GM23338 (cell line): ENCODE results near the gene COL6A1. TPM values are rescaled to one million over a fixed set of nuclear protein-coding genes. Genes with fewer than 3 reads are reported as not detected.

Experiments used
- ATAC-seq: fragments of 200-7000 bp; cut with Tn5 transposase; 3 replicates; pipeline ENCODE4 v1.9.1; 2020
- DNase-seq: peaks from one replicate; pipeline ENCODE4 v3.0.0-alpha.2; 2015; ENCODE audit warnings: low spot score
- H2AFZ ChIP-seq: fragments of 200-600 bp; sonication (generic); 2 replicates; pipeline ENCODE4 v1.8.0; 2016; ENCODE audit warnings: antibody characterized with exemption, mild to moderate bottlenecking, moderate library complexity
- H3F3A ChIP-seq: fragments of 200-600 bp; sonication (generic); replicated peaks from 2 replicates; pipeline ENCODE4 v1.8.0; 2017; ENCODE audit warnings: antibody characterized with exemption, mixed run types, low read depth
- H3K27ac ChIP-seq: fragments of 200-600 bp; sonication (generic); 2 replicates; pipeline ENCODE4 v1.6.1; 2016; ENCODE audit warnings: low read depth
- H3K27me3 ChIP-seq: fragments of 200-600 bp; sonication (generic); 2 replicates; pipeline ENCODE4 v1.8.0; 2016; ENCODE audit warnings: mild to moderate bottlenecking, mixed run types, moderate library complexity; ENCODE audit not compliant: insufficient read depth
- H3K36me3 ChIP-seq: fragments of 200-600 bp; sonication (generic); 2 replicates; pipeline ENCODE4 v1.8.0; 2016; ENCODE audit warnings: mild to moderate bottlenecking; ENCODE audit not compliant: insufficient read depth
- H3K4me1 ChIP-seq: fragments of 200-600 bp; sonication (generic); 2 replicates; pipeline ENCODE4 v1.8.0; 2016; ENCODE audit warnings: mild to moderate bottlenecking, moderate library complexity; ENCODE audit not compliant: insufficient read depth
- H3K4me2 ChIP-seq: fragments of 200-600 bp; sonication (generic); 2 replicates; pipeline ENCODE4 v1.7.1; 2017; ENCODE audit warnings: mixed run types
- H3K4me3 ChIP-seq: fragments of 200-600 bp; sonication (generic); 2 replicates; pipeline ENCODE4 v1.6.1; 2016; ENCODE audit warnings: mixed run types
- H3K79me2 ChIP-seq: fragments of 200-600 bp; sonication (generic); replicated peaks from 2 replicates; pipeline ENCODE4 v1.8.0; 2017; ENCODE audit warnings: mild to moderate bottlenecking; ENCODE audit not compliant: insufficient read depth
- H3K9me2 ChIP-seq: fragments of 200-600 bp; sonication (generic); 2 replicates; pipeline ENCODE4 v1.8.0; 2017; ENCODE audit not compliant: insufficient read depth
- H4K20me1 ChIP-seq: fragments of 200-600 bp; sonication (generic); replicated peaks from 2 replicates; pipeline ENCODE4 v1.8.0; 2017; ENCODE audit warnings: mild to moderate bottlenecking; ENCODE audit not compliant: insufficient read depth
- H3K27ac Mint-ChIP-seq: 2 replicates; pipeline ENCODE4 v1.8.0; 2020; ENCODE audit warnings: inconsistent platforms, mild to moderate bottlenecking, moderate library complexity, mixed read lengths
- H3K27me3 Mint-ChIP-seq: 3 replicates; pipeline ENCODE4 v1.8.0; 2022; ENCODE audit warnings: low read depth, mild to moderate bottlenecking, moderate library complexity, mixed read lengths, inconsistent platforms; ENCODE audit not compliant: insufficient read depth, poor library complexity
- H3K36me3 Mint-ChIP-seq: 3 replicates; pipeline ENCODE4 v1.8.0; 2021; ENCODE audit warnings: low read depth, mild to moderate bottlenecking, inconsistent platforms, moderate library complexity, mixed read lengths
- H3K4me1 Mint-ChIP-seq: 3 replicates; pipeline ENCODE4 v1.8.0; 2020; ENCODE audit warnings: mild to moderate bottlenecking, inconsistent platforms, mixed read lengths
- H3K4me3 Mint-ChIP-seq: 3 replicates; pipeline ENCODE4 v1.8.0; 2021; ENCODE audit warnings: moderate library complexity, mild to moderate bottlenecking, inconsistent platforms, mixed read lengths
- H3K9me3 Mint-ChIP-seq: 3 replicates; pipeline ENCODE4 v1.8.0; 2020; ENCODE audit warnings: moderate library complexity, mild to moderate bottlenecking, inconsistent platforms, mixed read lengths
- CREB1 ChIP-seq: fragments of 250-450 bp; sonication (Bioruptor Pico); IDR thresholded peaks from 2 replicates; pipeline ENCODE4 v1.5.0; 2020; ENCODE audit warnings: low read depth, mild to moderate bottlenecking, moderate library complexity
- EZH2 ChIP-seq: fragments of 200-600 bp; sonication (generic); IDR thresholded peaks from one replicate; pipeline ENCODE4 v1.8.0; 2017; ENCODE audit warnings: antibody characterized with exemption, mild to moderate bottlenecking, low read depth; ENCODE audit not compliant: unreplicated experiment
- EZH2phosphoT487 ChIP-seq: fragments of 200-600 bp; sonication (generic); IDR thresholded peaks from one replicate; pipeline ENCODE4 v1.8.1; 2018; ENCODE audit warnings: antibody characterized with exemption; ENCODE audit not compliant: unreplicated experiment
- JUNB ChIP-seq: IDR thresholded peaks from one replicate; pipeline ENCODE4 v1.6.1; 2016; ENCODE audit warnings: antibody characterized with exemption; ENCODE audit not compliant: unreplicated experiment
- POLR2AphosphoS5 ChIP-seq: IDR thresholded peaks from 2 replicates; pipeline ENCODE4 v1.6.1; 2016; ENCODE audit warnings: antibody characterized with exemption, low read depth
- STAT1 ChIP-seq: IDR thresholded peaks from one replicate; pipeline ENCODE4 v1.6.1; 2016; ENCODE audit warnings: antibody characterized with exemption; ENCODE audit not compliant: unreplicated experiment
- ZNF114 ChIP-seq: fragments of 250-450 bp; sonication (Bioruptor Pico); IDR thresholded peaks from 2 replicates; pipeline ENCODE4 v1.5.0; 2020; ENCODE audit warnings: mild to moderate bottlenecking, moderate library complexity
- ZNF331 ChIP-seq: fragments of 250-450 bp; sonication (Bioruptor Pico); IDR thresholded peaks from 2 replicates; pipeline ENCODE4 v1.5.0; 2020; ENCODE audit warnings: low read depth, mild to moderate bottlenecking, moderate library complexity
- polyA plus RNA-seq: library from polyadenylated mRNA; unstranded; fragments of >200 nt; fragmentation: Nextera tagmentation; extraction: Ambion mirVana; gene quantifications from 2 replicates; pipeline ENCODE4 v1.2.1, GENCODE V29; 2016
- total RNA-seq: library from RNA; depleted of rRNA; stranded (reverse); fragments of >200 nt; shearing (Covaris generic); gene quantifications from 2 replicates; pipeline ENCODE4 v1.2.3, GENCODE V29; 2014
- TF ChIP-seq, protein P1 (sequence below): IDR thresholded peaks from one replicate; pipeline ENCODE4 v1.6.1; 2018; ENCODE audit warnings: antibody characterized with exemption; ENCODE audit not compliant: unreplicated experiment
- TF ChIP-seq, protein P2 (sequence below): IDR thresholded peaks from 2 replicates; pipeline ENCODE4 v1.6.1; 2016; ENCODE audit warnings: antibody characterized with exemption
- TF ChIP-seq, protein P3 (sequence below), 2 experiments: fragments of 200-600 bp in 1 of 2; sonication (generic) in 1 of 2; conservative IDR thresholded peaks; 2 replicates each; pipeline versions ENCODE4 v1.5.1 to v1.6.1; 2016 to 2017; ENCODE audit warnings: antibody characterized with exemption in 2 of 2, low read depth in 2 of 2, mild to moderate bottlenecking in 2 of 2, moderate library complexity in 1 of 2

The COL6A1 gene
- total and polyA plus RNA-seq, 2 experiments from 2014 or later = 76.0 to 180 TPM

DNA sequence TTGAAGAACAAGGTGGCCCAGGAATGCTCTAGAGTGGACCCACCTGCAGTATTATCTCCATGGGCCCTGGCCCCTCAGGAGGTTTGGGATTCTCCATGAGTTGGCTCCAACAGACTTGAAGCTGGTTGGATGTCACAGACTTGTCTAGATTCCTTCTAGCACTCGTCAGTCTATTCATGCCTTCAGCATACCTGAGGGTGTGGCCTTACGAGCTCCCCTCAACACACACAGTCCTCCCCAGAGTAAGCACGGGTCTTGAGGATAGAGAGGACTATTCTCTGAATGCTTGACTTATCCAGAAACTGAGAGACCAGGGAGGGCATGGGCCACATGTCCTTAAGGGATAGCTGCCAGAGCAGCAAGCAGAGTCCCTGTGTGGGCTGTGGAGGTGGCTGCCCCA lies 45.9 kb upstream of the COL6A1 start (continued):
- TF ChIP-seq, protein P1, sequence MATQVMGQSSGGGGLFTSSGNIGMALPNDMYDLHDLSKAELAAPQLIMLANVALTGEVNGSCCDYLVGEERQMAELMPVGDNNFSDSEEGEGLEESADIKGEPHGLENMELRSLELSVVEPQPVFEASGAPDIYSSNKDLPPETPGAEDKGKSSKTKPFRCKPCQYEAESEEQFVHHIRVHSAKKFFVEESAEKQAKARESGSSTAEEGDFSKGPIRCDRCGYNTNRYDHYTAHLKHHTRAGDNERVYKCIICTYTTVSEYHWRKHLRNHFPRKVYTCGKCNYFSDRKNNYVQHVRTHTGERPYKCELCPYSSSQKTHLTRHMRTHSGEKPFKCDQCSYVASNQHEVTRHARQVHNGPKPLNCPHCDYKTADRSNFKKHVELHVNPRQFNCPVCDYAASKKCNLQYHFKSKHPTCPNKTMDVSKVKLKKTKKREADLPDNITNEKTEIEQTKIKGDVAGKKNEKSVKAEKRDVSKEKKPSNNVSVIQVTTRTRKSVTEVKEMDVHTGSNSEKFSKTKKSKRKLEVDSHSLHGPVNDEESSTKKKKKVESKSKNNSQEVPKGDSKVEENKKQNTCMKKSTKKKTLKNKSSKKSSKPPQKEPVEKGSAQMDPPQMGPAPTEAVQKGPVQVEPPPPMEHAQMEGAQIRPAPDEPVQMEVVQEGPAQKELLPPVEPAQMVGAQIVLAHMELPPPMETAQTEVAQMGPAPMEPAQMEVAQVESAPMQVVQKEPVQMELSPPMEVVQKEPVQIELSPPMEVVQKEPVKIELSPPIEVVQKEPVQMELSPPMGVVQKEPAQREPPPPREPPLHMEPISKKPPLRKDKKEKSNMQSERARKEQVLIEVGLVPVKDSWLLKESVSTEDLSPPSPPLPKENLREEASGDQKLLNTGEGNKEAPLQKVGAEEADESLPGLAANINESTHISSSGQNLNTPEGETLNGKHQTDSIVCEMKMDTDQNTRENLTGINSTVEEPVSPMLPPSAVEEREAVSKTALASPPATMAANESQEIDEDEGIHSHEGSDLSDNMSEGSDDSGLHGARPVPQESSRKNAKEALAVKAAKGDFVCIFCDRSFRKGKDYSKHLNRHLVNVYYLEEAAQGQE = no peak
- TF ChIP-seq CREB1 (CRISPR knock-in tag) = no peak

DNA sequence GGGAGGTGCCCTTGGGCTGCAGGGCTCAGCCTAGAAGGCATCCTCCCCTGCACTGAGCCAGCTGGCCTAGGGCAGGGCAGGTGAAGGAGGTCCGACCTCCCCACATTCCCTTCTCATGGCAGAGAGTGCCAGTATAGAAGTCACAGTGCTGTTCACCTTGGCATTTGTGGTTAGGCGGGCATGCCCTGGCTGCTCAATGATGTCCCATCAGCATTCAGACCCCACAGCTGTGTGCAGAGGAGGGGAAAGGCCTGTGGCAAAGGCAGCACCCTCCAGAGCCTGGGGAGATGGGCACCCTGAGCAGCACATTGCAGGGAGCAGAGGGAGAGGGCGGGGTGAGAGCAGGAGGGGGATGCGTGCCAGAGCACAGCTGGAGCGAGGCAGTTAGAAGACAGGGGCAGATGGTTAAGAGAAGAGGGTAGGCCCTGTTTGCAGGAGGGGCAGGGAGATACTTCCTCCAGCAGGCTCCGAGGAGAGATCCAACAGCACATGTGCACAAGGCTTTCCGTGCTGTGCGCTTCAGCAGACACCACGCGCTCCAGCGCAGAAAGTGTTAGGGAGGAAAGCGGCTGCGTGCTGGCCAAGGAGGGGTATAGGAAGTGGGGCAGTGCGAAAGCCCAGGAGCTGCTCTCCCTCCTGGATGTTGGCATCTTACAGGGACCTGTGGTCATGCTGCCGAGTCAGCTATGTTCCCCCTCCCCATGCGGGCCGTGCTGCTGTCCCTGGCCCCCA lies 43.7 kb upstream of the COL6A1 start:
- Histone ChIP-seq H3K27me3 (no peaks in the 10 kb centered on the region), H3F3A (no peaks in the 10 kb centered on the region), H3K79me2 (no peaks in the 10 kb centered on the region), H3K4me3 (no peak overlapping the region), H3K9me2 (no peaks in the 10 kb centered on the region), H3K4me2 (no peak overlapping the region), H3K4me1 (no peaks in the 10 kb centered on the region), H4K20me1 (no peaks in the 10 kb centered on the region), H3K36me3 (no peaks in the 10 kb centered on the region), H3K27ac (no peak overlapping the region), H2AFZ (no peak overlapping the region)
- Mint-ChIP-seq H3K36me3 (peaks cover 10% of the 10 kb centered on the region; the same call in 2 of the 3 replicates), H3K27me3 (peaks cover 11% of the 10 kb centered on the region), H3K9me3 (peaks cover 34% of the 10 kb centered on the region), H3K27ac (no peak overlapping the region), H3K4me3 (no peak overlapping the region), H3K4me1 (no peaks in the 10 kb centered on the region; the same call in 2 of the 3 replicates)
- ATAC-seq = no peak
- DNase-seq = no peak
- no peak for TF ChIP-seq EZH2
- TF ChIP-seq, protein P2, sequence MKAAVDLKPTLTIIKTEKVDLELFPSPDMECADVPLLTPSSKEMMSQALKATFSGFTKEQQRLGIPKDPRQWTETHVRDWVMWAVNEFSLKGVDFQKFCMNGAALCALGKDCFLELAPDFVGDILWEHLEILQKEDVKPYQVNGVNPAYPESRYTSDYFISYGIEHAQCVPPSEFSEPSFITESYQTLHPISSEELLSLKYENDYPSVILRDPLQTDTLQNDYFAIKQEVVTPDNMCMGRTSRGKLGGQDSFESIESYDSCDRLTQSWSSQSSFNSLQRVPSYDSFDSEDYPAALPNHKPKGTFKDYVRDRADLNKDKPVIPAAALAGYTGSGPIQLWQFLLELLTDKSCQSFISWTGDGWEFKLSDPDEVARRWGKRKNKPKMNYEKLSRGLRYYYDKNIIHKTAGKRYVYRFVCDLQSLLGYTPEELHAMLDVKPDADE = no peak
- no peak for TF ChIP-seq JUNB
- TF ChIP-seq ZNF331 = no peak
- TF ChIP-seq, protein P3, sequence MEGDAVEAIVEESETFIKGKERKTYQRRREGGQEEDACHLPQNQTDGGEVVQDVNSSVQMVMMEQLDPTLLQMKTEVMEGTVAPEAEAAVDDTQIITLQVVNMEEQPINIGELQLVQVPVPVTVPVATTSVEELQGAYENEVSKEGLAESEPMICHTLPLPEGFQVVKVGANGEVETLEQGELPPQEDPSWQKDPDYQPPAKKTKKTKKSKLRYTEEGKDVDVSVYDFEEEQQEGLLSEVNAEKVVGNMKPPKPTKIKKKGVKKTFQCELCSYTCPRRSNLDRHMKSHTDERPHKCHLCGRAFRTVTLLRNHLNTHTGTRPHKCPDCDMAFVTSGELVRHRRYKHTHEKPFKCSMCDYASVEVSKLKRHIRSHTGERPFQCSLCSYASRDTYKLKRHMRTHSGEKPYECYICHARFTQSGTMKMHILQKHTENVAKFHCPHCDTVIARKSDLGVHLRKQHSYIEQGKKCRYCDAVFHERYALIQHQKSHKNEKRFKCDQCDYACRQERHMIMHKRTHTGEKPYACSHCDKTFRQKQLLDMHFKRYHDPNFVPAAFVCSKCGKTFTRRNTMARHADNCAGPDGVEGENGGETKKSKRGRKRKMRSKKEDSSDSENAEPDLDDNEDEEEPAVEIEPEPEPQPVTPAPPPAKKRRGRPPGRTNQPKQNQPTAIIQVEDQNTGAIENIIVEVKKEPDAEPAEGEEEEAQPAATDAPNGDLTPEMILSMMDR (conservative IDR thresholded peaks at IDR 0.05; ENCODE audit: low read depth in 2 of 2) = no peak
- no peak for TF ChIP-seq ZNF114 (CRISPR knock-in tag)
- no peak for TF ChIP-seq EZH2phosphoT487
- TF ChIP-seq STAT1 = no peak
- no peak for TF ChIP-seq POLR2AphosphoS5
